Breast epithelium (tissue), 4 donors: ENCODE results near the gene HOXA5. TPM values are rescaled to one million over a fixed set of nuclear protein-coding genes. Genes with fewer than 3 reads are reported as not detected.

Source experiments
- DNase-seq, 2 donors: peaks; one replicate each; pipeline ENCODE4 v3.0.0-alpha.2; 2019; ENCODE audit warnings: low spot score in 2 of 2
- H3K27ac ChIP-seq, 2 donors: fragments of 200-600 bp; sonication (generic) in 1 of 2; one replicate each; pipeline ENCODE4 v1.5.1; 2016 to 2019; ENCODE audit warnings: mild to moderate bottlenecking in 1 of 2
- H3K27me3 ChIP-seq, 2 donors: fragments of 200-600 bp; sonication (generic) in 1 of 2; one replicate each; pipeline versions ENCODE4 v1.5.1 to v1.6.0; 2017 to 2019; ENCODE audit warnings: control low read depth in 1 of 2, mild to moderate bottlenecking in 1 of 2
- H3K36me3 ChIP-seq: fragments of 200-600 bp; one replicate; pipeline ENCODE4 v1.5.1; 2019
- H3K4me1 ChIP-seq, 2 donors: fragments of 200-600 bp; sonication (generic); one replicate each; pipeline ENCODE4 v1.5.1; 2016 to 2019; ENCODE audit warnings: control low read depth in 1 of 2
- H3K4me3 ChIP-seq, 3 donors: fragments of 200-600 bp; sonication (generic); 1 replicate in 2 of 3; 2 replicates in 1 of 3; pipeline ENCODE4 v1.5.1; 2016 to 2019; ENCODE audit warnings: mild to moderate bottlenecking in 3 of 3, moderate library complexity in 2 of 3
- H3K9me3 ChIP-seq, 2 donors: fragments of 200-600 bp; sonication (generic) in 1 of 2; one replicate each; pipeline ENCODE4 v1.5.1; 2016 to 2019; ENCODE audit warnings: control low read depth in 1 of 2
- CTCF ChIP-seq, 3 donors: fragments of 450-650 bp; IDR thresholded peaks; one replicate each; pipeline ENCODE4 v1.5.1; 2016 to 2017; ENCODE audit warnings: antibody characterized with exemption in 3 of 3, mild to moderate bottlenecking in 3 of 3, moderate library complexity in 3 of 3
- POLR2A ChIP-seq: fragments of 450-650 bp; IDR thresholded peaks from one replicate; pipeline ENCODE4 v1.6.1; 2016; ENCODE audit warnings: antibody characterized with exemption, mild to moderate bottlenecking, moderate library complexity
- POLR2AphosphoS5 ChIP-seq, 3 donors: sonication (generic); formaldehyde crosslinking; IDR thresholded peaks; one replicate each; pipeline ENCODE4 v1.6.1; 2017; ENCODE audit warnings: antibody characterized with exemption in 3 of 3
- intact Hi-C: fragments of 100-400 bp; cut with DNase I; formaldehyde crosslinking; loops from one replicate; pipeline ENCODE4 v1.15.1; 2023; ENCODE audit warnings: low total_unique reads
- total RNA-seq, 3 donors: library from RNA; depleted of rRNA; stranded (reverse); fragments of >200 nt; gene quantifications; one replicate each; pipeline ENCODE4 v1.1.0, GENCODE V29; 2016

Gene HOXA5
- total RNA-seq, 3 donors from 2014 or later = 11.5 to 48.7 (median 22.6) TPM

GRCh38 chr7:27113991-27114769 lies 29.3 kb downstream of the HOXA5 start:
- intact Hi-C loops = no loop called here
- TF ChIP-seq POLR2AphosphoS5 (IDR thresholded peaks at IDR 0.05) (no peak), CTCF (IDR thresholded peaks at IDR 0.05) (peak in 1 of 3 donors; percentile 18)
- peak overlapping the region; percentile 98 to 100 for H3K27ac ChIP-seq
- H3K4me3 ChIP-seq = peak overlapping the region; percentile 54 to 90 (median 73)
- H3K36me3 ChIP-seq = no peaks in the 10 kb centered on the region
- no peaks in the 10 kb centered on the region for H3K27me3 ChIP-seq
- peaks cover 0 to 3% of the 10 kb centered on the region in 2 donors for H3K4me1 ChIP-seq
- no peaks in the 10 kb centered on the region for H3K9me3 ChIP-seq
- DNase-seq = peak in 1 of 2 donors; percentile 64

- Histone ChIP-seq H3K27me3 (no peaks in the 10 kb centered on the region), H3K4me3 (peak overlapping the region; percentile 54 to 90 (median 73)), H3K36me3 (no peaks in the 10 kb centered on the region), H3K27ac (peak overlapping the region; percentile 98 to 100), H3K4me1 (no peaks in the 10 kb centered on the region), H3K9me3 (no peaks in the 10 kb centered on the region)
- no peak for TF ChIP-seq CTCF (IDR thresholded peaks at IDR 0.05)
- peak; percentile 40 to 57 (median 48) for TF ChIP-seq POLR2AphosphoS5 (IDR thresholded peaks at IDR 0.05)
- no peak for TF ChIP-seq POLR2A
- peak in 1 of 2 donors; percentile 23 for DNase-seq
- intact Hi-C loops = no loop called here
These were observed 30.2 kb downstream of the HOXA5 start for GRCh38 chr7:27112955-27113949.

- intact Hi-C loops = no loop called here
- H3K9me3 ChIP-seq = no peaks in the 10 kb centered on the region
- no peaks in the 10 kb centered on the region for H3K36me3 ChIP-seq
- TF ChIP-seq CTCF (IDR thresholded peaks at IDR 0.05) (no peak), POLR2AphosphoS5 (IDR thresholded peaks at IDR 0.05) (no peak), POLR2A (no peak)
- DNase-seq = no peak
- H3K27ac ChIP-seq = peak overlapping the region; percentile 98 to 100
- H3K4me3 ChIP-seq = peak overlapping the region in 2 of 3 donors; percentile 73 to 90
- H3K4me1 ChIP-seq = no peaks in the 10 kb centered on the region
- no peaks in the 10 kb centered on the region for H3K27me3 ChIP-seq
These were observed 31.1 kb downstream of the HOXA5 start for GRCh38 chr7:27112361-27112760.

- Histone ChIP-seq H3K36me3 (no peaks in the 10 kb centered on the region), H3K9me3 (no peaks in the 10 kb centered on the region), H3K4me3 (peak overlapping the region in 2 of 3 donors; percentile 73 to 90), H3K4me1 (no peaks in the 10 kb centered on the region), H3K27ac (peak overlapping the region; percentile 98 to 100), H3K27me3 (no peaks in the 10 kb centered on the region)
- intact Hi-C loops = no loop called here
- DNase-seq = no peak
- no peak for TF ChIP-seq POLR2AphosphoS5 (IDR thresholded peaks at IDR 0.05)
- TF ChIP-seq CTCF (IDR thresholded peaks at IDR 0.05) = no peak
- no peak for TF ChIP-seq POLR2A
These were observed 31.7 kb downstream of the HOXA5 start for GRCh38 chr7:27111751-27112277.
